ENCODE measurements around the gene TMEM59L. TPM values are rescaled to one million over a fixed set of nuclear protein-coding genes. Genes with fewer than 3 reads are reported as not detected.

TMEM59L gene
- total and polyA plus RNA-seq, 9 of the 15 experiments (the other 6 are each of a cell fraction or from before 2014, with no cell fraction given): 0.37 TPM; not detected in 8

- TF ChIP-seq ZNF695 (CRISPR knock-in tag; IDR thresholded peaks at IDR 0.05): no peak
- TF ChIP-seq, protein P1, sequence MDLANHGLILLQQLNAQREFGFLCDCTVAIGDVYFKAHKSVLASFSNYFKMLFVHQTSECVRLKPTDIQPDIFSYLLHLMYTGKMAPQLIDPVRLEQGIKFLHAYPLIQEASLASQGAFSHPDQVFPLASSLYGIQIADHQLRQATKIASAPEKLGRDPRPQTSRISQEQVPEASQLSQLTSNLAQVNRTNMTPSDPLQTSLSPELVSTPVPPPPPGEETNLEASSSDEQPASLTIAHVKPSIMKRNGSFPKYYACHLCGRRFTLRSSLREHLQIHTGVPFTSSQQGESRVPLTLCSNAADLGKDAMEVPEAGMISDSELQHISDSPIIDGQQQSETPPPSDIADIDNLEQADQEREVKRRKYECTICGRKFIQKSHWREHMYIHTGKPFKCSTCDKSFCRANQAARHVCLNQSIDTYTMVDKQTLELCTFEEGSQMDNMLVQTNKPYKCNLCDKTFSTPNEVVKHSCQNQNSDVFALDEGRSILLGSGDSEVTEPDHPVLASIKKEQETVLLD (IDR thresholded peaks at IDR 0.05): 0 out of 2 replicates have a peak, but pooled peaks have one; percentile 40
- peak; percentile 83; the same call in 1 of the 2 replicates for TF ChIP-seq CBX1 (IDR thresholded peaks at IDR 0.05; ENCODE audit: low read depth)
- TF ChIP-seq REST (IDR thresholded peaks at IDR 0.05; ENCODE audit: borderline replicate concordance): peak; percentile 53
- no peak for TF ChIP-seq REST (CRISPR knock-in tag; IDR thresholded peaks at IDR 0.05; ENCODE audit: low read depth)
- no peak for TF ChIP-seq RFX7 (CRISPR knock-in tag; IDR thresholded peaks at IDR 0.05)
- TF ChIP-seq, protein P2, sequence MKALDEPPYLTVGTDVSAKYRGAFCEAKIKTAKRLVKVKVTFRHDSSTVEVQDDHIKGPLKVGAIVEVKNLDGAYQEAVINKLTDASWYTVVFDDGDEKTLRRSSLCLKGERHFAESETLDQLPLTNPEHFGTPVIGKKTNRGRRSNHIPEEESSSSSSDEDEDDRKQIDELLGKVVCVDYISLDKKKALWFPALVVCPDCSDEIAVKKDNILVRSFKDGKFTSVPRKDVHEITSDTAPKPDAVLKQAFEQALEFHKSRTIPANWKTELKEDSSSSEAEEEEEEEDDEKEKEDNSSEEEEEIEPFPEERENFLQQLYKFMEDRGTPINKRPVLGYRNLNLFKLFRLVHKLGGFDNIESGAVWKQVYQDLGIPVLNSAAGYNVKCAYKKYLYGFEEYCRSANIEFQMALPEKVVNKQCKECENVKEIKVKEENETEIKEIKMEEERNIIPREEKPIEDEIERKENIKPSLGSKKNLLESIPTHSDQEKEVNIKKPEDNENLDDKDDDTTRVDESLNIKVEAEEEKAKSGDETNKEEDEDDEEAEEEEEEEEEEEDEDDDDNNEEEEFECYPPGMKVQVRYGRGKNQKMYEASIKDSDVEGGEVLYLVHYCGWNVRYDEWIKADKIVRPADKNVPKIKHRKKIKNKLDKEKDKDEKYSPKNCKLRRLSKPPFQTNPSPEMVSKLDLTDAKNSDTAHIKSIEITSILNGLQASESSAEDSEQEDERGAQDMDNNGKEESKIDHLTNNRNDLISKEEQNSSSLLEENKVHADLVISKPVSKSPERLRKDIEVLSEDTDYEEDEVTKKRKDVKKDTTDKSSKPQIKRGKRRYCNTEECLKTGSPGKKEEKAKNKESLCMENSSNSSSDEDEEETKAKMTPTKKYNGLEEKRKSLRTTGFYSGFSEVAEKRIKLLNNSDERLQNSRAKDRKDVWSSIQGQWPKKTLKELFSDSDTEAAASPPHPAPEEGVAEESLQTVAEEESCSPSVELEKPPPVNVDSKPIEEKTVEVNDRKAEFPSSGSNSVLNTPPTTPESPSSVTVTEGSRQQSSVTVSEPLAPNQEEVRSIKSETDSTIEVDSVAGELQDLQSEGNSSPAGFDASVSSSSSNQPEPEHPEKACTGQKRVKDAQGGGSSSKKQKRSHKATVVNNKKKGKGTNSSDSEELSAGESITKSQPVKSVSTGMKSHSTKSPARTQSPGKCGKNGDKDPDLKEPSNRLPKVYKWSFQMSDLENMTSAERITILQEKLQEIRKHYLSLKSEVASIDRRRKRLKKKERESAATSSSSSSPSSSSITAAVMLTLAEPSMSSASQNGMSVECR (CRISPR knock-in tag; IDR thresholded peaks at IDR 0.05): peak; percentile 77; the same call in 1 of the 2 replicates
- TF ChIP-seq ZNF830 (CRISPR knock-in tag; IDR thresholded peaks at IDR 0.05): no peak
- TF ChIP-seq EP300 (IDR thresholded peaks at IDR 0.05; ENCODE audit: low read length): no peak
- TF ChIP-seq SAP30 (IDR thresholded peaks at IDR 0.05; ENCODE audit: borderline replicate concordance, insufficient read depth, low read depth, low read length, poor library complexity, severe bottlenecking): peak; percentile 43
Observed at GRCh38 chr19:18589380-18590272, 23.0 kb upstream of the TMEM59L start (continued).
